Activated T-cell treated with anti-CD3 and anti-CD28 coated beads, Interleukin-2, amount 50 U/mL, for 24 hours (primary cell): Measurements from ENCODE around the gene NT5C3A.
"Not testable (repeated sequence)": the region's sequence is repeated elsewhere in the genome, so short reads cannot be mapped to it uniquely, and the experiment has no call there.

Experiments
- DNase-seq: peaks from one replicate; pipeline ENCODE4 v3.0.0-alpha.2; 2020
- H3K27ac Mint-ChIP-seq: 2 replicates; pipeline ENCODE4 v1.8.0; 2020; ENCODE audit warnings: mild to moderate bottlenecking, mixed read lengths
- H3K27me3 Mint-ChIP-seq: 2 replicates; pipeline ENCODE4 v1.8.0; 2020; ENCODE audit warnings: mixed read lengths
- H3K36me3 Mint-ChIP-seq: 2 replicates; pipeline ENCODE4 v1.8.0; 2020; ENCODE audit warnings: low read depth, mixed read lengths
- H3K4me1 Mint-ChIP-seq: 2 replicates; pipeline ENCODE4 v1.8.0; 2020; ENCODE audit warnings: low read depth, mixed read lengths
- H3K4me3 Mint-ChIP-seq: 2 replicates; pipeline ENCODE4 v1.8.0; 2020; ENCODE audit warnings: mild to moderate bottlenecking, moderate library complexity, mixed read lengths
- H3K9me3 Mint-ChIP-seq: 2 replicates; pipeline ENCODE4 v1.8.0; 2020; ENCODE audit warnings: mixed read lengths

Gene NT5C3A

GRCh38 chr7:32991975-32992700, 70.4 kb downstream of the NT5C3A start:
- not testable (repeated sequence) for H3K9me3 Mint-ChIP-seq, H3K27ac Mint-ChIP-seq, H3K4me3 Mint-ChIP-seq, H3K36me3 Mint-ChIP-seq, DNase-seq
- peaks cover 21% of the 10 kb centered on the region for H3K4me1 Mint-ChIP-seq
- peaks cover 20% of the 10 kb centered on the region for H3K27me3 Mint-ChIP-seq

DNA sequence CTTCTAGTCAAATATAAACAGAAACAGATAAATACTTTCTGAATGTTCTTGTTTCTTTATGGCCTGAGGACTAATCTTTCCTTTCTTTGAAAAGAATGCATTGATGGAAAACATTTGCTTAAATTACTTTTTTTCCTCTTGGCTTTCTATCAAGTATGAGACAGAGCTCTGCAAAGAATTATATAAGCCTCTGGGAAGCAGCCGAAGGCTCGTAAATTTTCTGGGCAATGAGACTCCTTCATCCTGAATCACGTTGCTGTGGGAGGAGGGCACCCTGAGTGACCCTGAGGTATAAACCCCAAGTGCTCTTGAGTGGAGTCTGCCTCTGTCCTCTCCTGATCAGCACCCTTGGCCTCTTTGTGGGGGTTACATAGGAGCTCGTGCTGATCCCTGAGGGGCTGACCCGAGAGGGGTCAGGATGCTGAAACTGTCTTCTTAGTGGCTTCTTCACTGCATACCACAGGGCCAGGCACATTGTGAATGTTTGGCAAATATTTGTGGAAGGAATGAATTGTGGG, 71.4 kb downstream of the NT5C3A start:
- not testable (repeated sequence) for H3K9me3 Mint-ChIP-seq, DNase-seq, H3K36me3 Mint-ChIP-seq, H3K27ac Mint-ChIP-seq, H3K4me3 Mint-ChIP-seq
- Mint-ChIP-seq H3K4me1 (peaks cover 21% of the 10 kb centered on the region), H3K27me3 (peaks cover 20% of the 10 kb centered on the region)

- H3K4me1 Mint-ChIP-seq: peaks cover 20% of the 10 kb centered on the region
- not testable (repeated sequence) for H3K9me3 Mint-ChIP-seq, H3K36me3 Mint-ChIP-seq, H3K4me3 Mint-ChIP-seq, DNase-seq, H3K27ac Mint-ChIP-seq
- H3K27me3 Mint-ChIP-seq: peaks cover 20% of the 10 kb centered on the region
These were observed 74.4 kb downstream of the NT5C3A start for GRCh38 chr7:32988148-32988547.

GRCh38 chr7:32979902-32980301, 82.7 kb downstream of the NT5C3A start:
- not testable (repeated sequence) for H3K9me3 Mint-ChIP-seq, H3K27ac Mint-ChIP-seq, H3K27me3 Mint-ChIP-seq, H3K36me3 Mint-ChIP-seq, DNase-seq, H3K4me3 Mint-ChIP-seq, H3K4me1 Mint-ChIP-seq

- not testable (repeated sequence) for H3K36me3 Mint-ChIP-seq, H3K27me3 Mint-ChIP-seq, H3K27ac Mint-ChIP-seq, H3K9me3 Mint-ChIP-seq, H3K4me3 Mint-ChIP-seq, H3K4me1 Mint-ChIP-seq, DNase-seq
These were observed 83.3 kb downstream of the NT5C3A start for GRCh38 chr7:32979246-32979645.

GRCh38 chr7:32977159-32977558, 85.4 kb downstream of the NT5C3A start:
- H3K4me1 Mint-ChIP-seq, DNase-seq, H3K27me3 Mint-ChIP-seq, H3K27ac Mint-ChIP-seq, H3K4me3 Mint-ChIP-seq, H3K36me3 Mint-ChIP-seq, H3K9me3 Mint-ChIP-seq: not testable (repeated sequence)

DNA sequence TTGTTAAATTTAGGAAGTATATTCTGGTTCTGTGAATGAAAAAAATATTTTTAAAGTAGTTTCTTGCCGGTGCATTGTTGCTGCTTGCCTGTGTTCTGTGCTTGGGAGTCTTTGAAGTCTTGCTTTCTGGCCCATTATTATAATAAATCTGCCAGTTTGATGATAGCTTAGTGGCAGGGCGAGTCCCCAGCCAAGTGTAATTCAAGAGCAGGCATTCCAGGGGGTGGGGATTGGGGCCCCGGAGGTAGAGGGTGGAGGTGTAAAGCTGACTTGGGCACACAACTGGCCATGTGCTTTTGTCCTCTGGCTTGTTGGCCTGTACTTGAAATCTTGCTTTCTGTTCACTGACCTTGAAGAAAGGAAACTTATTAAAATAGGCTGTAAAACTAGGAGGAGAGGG, 90.6 kb downstream of the NT5C3A start:
- H3K27me3 Mint-ChIP-seq, H3K27ac Mint-ChIP-seq, H3K36me3 Mint-ChIP-seq, H3K4me1 Mint-ChIP-seq, DNase-seq, H3K9me3 Mint-ChIP-seq, H3K4me3 Mint-ChIP-seq: not testable (repeated sequence)

- not testable (repeated sequence) for H3K4me3 Mint-ChIP-seq, H3K27me3 Mint-ChIP-seq, H3K27ac Mint-ChIP-seq, H3K4me1 Mint-ChIP-seq, DNase-seq, H3K9me3 Mint-ChIP-seq, H3K36me3 Mint-ChIP-seq
These were observed 95.4 kb downstream of the NT5C3A start for GRCh38 chr7:32967268-32967582.

DNA sequence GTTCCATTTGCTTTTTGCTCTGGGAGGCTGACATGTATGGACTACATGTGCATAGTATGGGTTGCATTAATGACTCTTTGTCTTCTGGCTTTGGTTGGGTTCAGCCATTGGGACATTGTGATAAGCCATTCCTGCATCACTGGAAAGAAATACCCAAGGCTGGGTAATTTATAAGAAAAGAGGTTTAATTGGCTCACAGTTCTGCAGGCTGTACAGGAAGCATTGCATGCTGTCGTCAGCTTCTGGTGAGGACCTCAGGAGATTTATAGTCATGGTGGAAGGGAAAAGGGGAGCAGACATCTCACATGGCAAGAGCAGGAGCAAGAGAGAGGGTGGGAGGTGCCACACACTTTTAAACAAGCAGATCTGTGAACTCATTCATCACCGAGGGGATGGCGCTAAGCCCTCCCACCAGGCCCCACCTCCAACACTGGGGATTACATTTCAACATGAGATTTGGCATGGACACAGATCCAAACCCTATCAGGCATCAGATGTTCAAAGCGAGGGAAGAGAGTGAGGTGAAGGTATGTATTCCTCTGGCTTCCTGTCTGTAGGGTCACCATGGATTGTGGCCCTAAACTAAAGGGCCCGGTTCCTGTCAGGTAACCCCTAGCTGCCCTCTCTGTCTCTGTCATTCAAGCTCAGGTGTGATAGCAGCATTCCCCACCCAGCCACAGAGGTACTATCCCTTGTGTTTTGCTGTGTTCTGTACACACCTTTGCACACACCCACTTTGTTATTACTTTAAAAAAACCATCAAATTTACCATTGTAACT, 95.9 kb downstream of the NT5C3A start:
- H3K27me3 Mint-ChIP-seq, H3K4me3 Mint-ChIP-seq, H3K4me1 Mint-ChIP-seq, H3K27ac Mint-ChIP-seq, H3K9me3 Mint-ChIP-seq, DNase-seq, H3K36me3 Mint-ChIP-seq: not testable (repeated sequence)

- not testable (repeated sequence) for H3K4me3 Mint-ChIP-seq, H3K4me1 Mint-ChIP-seq, H3K36me3 Mint-ChIP-seq, H3K27ac Mint-ChIP-seq, H3K9me3 Mint-ChIP-seq
- peaks cover 15% of the 10 kb centered on the region for H3K27me3 Mint-ChIP-seq
- DNase-seq: peak; percentile 36
These were observed 98.0 kb downstream of the NT5C3A start for GRCh38 chr7:32964461-32965159.
